Sigmoid colon (tissue), 4 donors: ENCODE measurements around the gene TBC1D8.

Source experiments
- EP300 ChIP-seq, 4 donors: sonication (generic); formaldehyde crosslinking; IDR thresholded peaks; one replicate each; pipeline ENCODE4 v1.6.1; 2017; ENCODE audit warnings: antibody characterized with exemption in 4 of 4
- POLR2AphosphoS5 ChIP-seq, 4 donors: sonication (generic); formaldehyde crosslinking; IDR thresholded peaks; one replicate each; pipeline ENCODE4 v1.6.1; 2017; ENCODE audit warnings: antibody characterized with exemption in 4 of 4
- TF ChIP-seq, protein P1 (sequence below), 4 experiments: fragments of 450-650 bp in 3 of 4; fragments of 200-600 bp in 1 of 4; IDR thresholded peaks; one replicate each; pipeline ENCODE4 v1.5.1; 2016 to 2019; ENCODE audit warnings: antibody characterized with exemption in 4 of 4, mild to moderate bottlenecking in 3 of 4, moderate library complexity in 2 of 4

DNA sequence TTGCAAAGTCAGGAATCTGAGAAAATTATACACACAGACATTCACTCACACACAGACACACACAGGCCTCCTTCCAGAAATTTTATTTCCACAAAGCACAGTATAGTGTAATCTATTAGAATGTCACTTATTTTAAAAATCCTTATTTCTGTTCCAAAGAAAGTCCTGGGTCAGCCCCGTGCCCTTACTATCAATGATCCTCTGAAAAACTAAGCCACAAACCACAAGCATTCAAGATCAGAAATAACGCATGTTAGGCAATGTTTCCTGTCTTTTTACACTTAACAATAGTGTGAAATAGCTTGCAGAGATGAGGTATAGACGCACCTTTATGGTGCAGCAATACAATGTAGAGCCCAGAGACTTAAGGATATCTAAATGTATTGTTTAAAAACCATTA is 25.8 kb downstream of the TBC1D8 start:
- TF ChIP-seq, protein P1, sequence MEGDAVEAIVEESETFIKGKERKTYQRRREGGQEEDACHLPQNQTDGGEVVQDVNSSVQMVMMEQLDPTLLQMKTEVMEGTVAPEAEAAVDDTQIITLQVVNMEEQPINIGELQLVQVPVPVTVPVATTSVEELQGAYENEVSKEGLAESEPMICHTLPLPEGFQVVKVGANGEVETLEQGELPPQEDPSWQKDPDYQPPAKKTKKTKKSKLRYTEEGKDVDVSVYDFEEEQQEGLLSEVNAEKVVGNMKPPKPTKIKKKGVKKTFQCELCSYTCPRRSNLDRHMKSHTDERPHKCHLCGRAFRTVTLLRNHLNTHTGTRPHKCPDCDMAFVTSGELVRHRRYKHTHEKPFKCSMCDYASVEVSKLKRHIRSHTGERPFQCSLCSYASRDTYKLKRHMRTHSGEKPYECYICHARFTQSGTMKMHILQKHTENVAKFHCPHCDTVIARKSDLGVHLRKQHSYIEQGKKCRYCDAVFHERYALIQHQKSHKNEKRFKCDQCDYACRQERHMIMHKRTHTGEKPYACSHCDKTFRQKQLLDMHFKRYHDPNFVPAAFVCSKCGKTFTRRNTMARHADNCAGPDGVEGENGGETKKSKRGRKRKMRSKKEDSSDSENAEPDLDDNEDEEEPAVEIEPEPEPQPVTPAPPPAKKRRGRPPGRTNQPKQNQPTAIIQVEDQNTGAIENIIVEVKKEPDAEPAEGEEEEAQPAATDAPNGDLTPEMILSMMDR (IDR thresholded peaks at IDR 0.05), result no peak
- no peak for TF ChIP-seq POLR2AphosphoS5 (IDR thresholded peaks at IDR 0.05)
- TF ChIP-seq EP300 (IDR thresholded peaks at IDR 0.05), result no peak
